SK-N-MC (cell line): Measurements from ENCODE around the gene GMDS.

Experiments
- EZH2 ChIP-seq: fragments of 200-600 bp; sonication (generic); IDR thresholded peaks from one replicate; pipeline ENCODE4 v1.6.1; 2017; ENCODE audit warnings: antibody characterized with exemption
- FOXP2 ChIP-seq: optimal IDR thresholded peaks from 2 replicates; pipeline ENCODE3; 2011; ENCODE audit warnings: mild to moderate bottlenecking, moderate library complexity; ENCODE audit not compliant: insufficient read depth; ENCODE audit errors: extremely low read length, control extremely low read depth
- POLR2AphosphoS5 ChIP-seq: IDR thresholded peaks from 2 replicates; pipeline ENCODE4 v1.6.1; 2012; ENCODE audit warnings: mild to moderate bottlenecking, low read depth, low read length, borderline replicate concordance

GRCh38 chr6:2103765-2104523 is 141.5 kb downstream of the GMDS start:
- no peak for TF ChIP-seq FOXP2
- no peak for TF ChIP-seq POLR2AphosphoS5
- TF ChIP-seq EZH2: no peak
